H1 (cell line): ENCODE results near the gene KCNJ4. TPM values are rescaled to one million over a fixed set of nuclear protein-coding genes. Genes with fewer than 3 reads are reported as not detected.
A peak's percentile ranks its signal among the peaks of the same experiment; 100 is the strongest.

ENCODE experiments used
- CTCF ChIA-PET: fragments of 300-600 bp; sonication (Branson Sonifier 250); formaldehyde crosslinking; loops from one replicate; lab custom pipeline; 2021; ENCODE audit not compliant: partially characterized antibody; lab: Charles Lee
- POLR2A ChIA-PET: fragments of 300-600 bp; sonication (Branson Sonifier 250); formaldehyde crosslinking; loops from one replicate; lab custom pipeline; 2021; ENCODE audit warnings: inconsistent platforms; ENCODE audit not compliant: partially characterized antibody; lab: Charles Lee
- DNase-seq, 2 experiments: peaks; one replicate each; pipeline versions ENCODE4 v3.0.0 to v3.0.0-alpha.2; 2010 to 2022; ENCODE audit warnings: low spot score in 2 of 2, low read depth in 1 of 2, mixed read lengths in 1 of 2
- FAIRE-seq: peaks from 2 replicates; lab custom pipeline; 2011; peaks lifted over from hg19 to GRCh38; lab: Jason Lieb, UNC
- H2AFZ ChIP-seq: 2 replicates; pipeline ENCODE4 v1.8.1; 2012; ENCODE audit warnings: low read length, inconsistent platforms
- H2AK5ac ChIP-seq: 2 replicates; pipeline ENCODE4 v1.6.1; 2013; ENCODE audit warnings: low read depth, low read length
- H2BK120ac ChIP-seq: replicated peaks from 2 replicates; pipeline ENCODE3; 2013; ENCODE audit warnings: low read depth, low read length, inconsistent platforms
- H2BK12ac ChIP-seq: 2 replicates; pipeline ENCODE4 v1.6.1; 2013; ENCODE audit warnings: low read depth, low read length
- H2BK15ac ChIP-seq: 2 replicates; pipeline ENCODE4 v1.6.1; 2013; ENCODE audit warnings: low read length
- H2BK20ac ChIP-seq: 2 replicates; pipeline ENCODE4 v1.6.1; 2013; ENCODE audit warnings: low read length
- H2BK5ac ChIP-seq: 2 replicates; pipeline ENCODE4 v1.6.1; 2013; ENCODE audit warnings: low read depth, low read length
- H3K14ac ChIP-seq: 2 replicates; pipeline ENCODE4 v1.6.1; 2013; ENCODE audit warnings: inconsistent platforms; ENCODE audit not compliant: insufficient read length
- H3K18ac ChIP-seq: 2 replicates; pipeline ENCODE4 v1.6.1; 2013; ENCODE audit warnings: low read length; ENCODE audit errors: extremely low read depth
- H3K23ac ChIP-seq: 2 replicates; pipeline ENCODE4 v1.6.1; 2013; ENCODE audit warnings: inconsistent platforms; ENCODE audit not compliant: insufficient read length
- H3K23me2 ChIP-seq: 2 replicates; pipeline ENCODE4 v1.6.1; 2013; ENCODE audit warnings: low read depth, low read length
- H3K27ac ChIP-seq: 2 replicates; pipeline ENCODE4 v1.6.1; 2011; ENCODE audit warnings: low read depth, low read length, inconsistent platforms
- H3K27me3 ChIP-seq, 4 experiments: replicated peaks in 1 of 4; 1 replicate in 1 of 4; 2 replicates in 3 of 4; pipeline versions ENCODE4 v1.6.1 to v1.8.1; 2011 to 2013; ENCODE audit warnings: low read length in 3 of 4, mild to moderate bottlenecking in 3 of 4, inconsistent platforms in 2 of 4, mixed read lengths in 2 of 4, moderate library complexity in 1 of 4; ENCODE audit not compliant: control insufficient read depth in 3 of 4, insufficient read depth in 3 of 4; ENCODE audit errors: extremely low read depth in 1 of 4
- H3K36me3 ChIP-seq, 4 experiments: 2 replicates each; pipeline versions ENCODE4 v1.6.1 to v1.8.1; 2011 to 2013; ENCODE audit warnings: mild to moderate bottlenecking in 4 of 4, low read length in 3 of 4, moderate library complexity in 2 of 4, control low read depth in 1 of 4, inconsistent platforms in 1 of 4; ENCODE audit not compliant: insufficient read depth in 4 of 4, control insufficient read depth in 2 of 4
- H3K4ac ChIP-seq: replicated peaks from 2 replicates; pipeline ENCODE3; 2013; ENCODE audit warnings: low read length, low read depth, mixed read lengths, inconsistent platforms; ENCODE audit not compliant: insufficient read length
- H3K4me1 ChIP-seq, 4 experiments: replicated peaks in 1 of 4; 1 replicate in 1 of 4; 2 replicates in 3 of 4; pipeline versions ENCODE4 v1.6.1 to v1.8.1; 2011 to 2013; ENCODE audit warnings: low read length in 3 of 4, inconsistent platforms in 2 of 4, mixed read lengths in 1 of 4; ENCODE audit not compliant: insufficient read depth in 4 of 4, control insufficient read depth in 3 of 4
- H3K4me2 ChIP-seq, 2 experiments: 2 replicates each; pipeline versions ENCODE4 v1.6.1 to v1.8.1; 2011 to 2013; ENCODE audit warnings: low read depth in 2 of 2, low read length in 2 of 2, control low read depth in 1 of 2, inconsistent platforms in 1 of 2, mild to moderate bottlenecking in 1 of 2; ENCODE audit not compliant: insufficient read depth in 1 of 2
- H3K4me3 ChIP-seq, 4 experiments: fragments of 200-600, 300-600 bp in 1 of 4; sonication (generic), shearing (Covaris generic), sonication (Bioruptor Twin) in 1 of 4; 2 replicates each; pipeline versions ENCODE4 v1.5.1 to v1.8.1; 2011 to 2016; ENCODE audit warnings: low read length in 4 of 4, low read depth in 3 of 4, control low read depth in 2 of 4, inconsistent platforms in 2 of 4, mild to moderate bottlenecking in 2 of 4, mixed read lengths in 1 of 4, moderate library complexity in 1 of 4; ENCODE audit not compliant: insufficient read depth in 2 of 4; ENCODE audit errors: extremely low read depth in 1 of 4
- H3K56ac ChIP-seq: replicated peaks from 2 replicates; pipeline ENCODE3; 2013; ENCODE audit warnings: low read depth, mild to moderate bottlenecking, mixed read lengths, low read length, inconsistent platforms; ENCODE audit not compliant: insufficient read length
- H3K79me1 ChIP-seq: 2 replicates; pipeline ENCODE4 v1.6.1; 2013; ENCODE audit warnings: low read depth, low read length, control low read depth
- H3K79me2 ChIP-seq, 2 experiments: 2 replicates each; pipeline versions ENCODE4 v1.6.1 to v1.8.1; 2012 to 2013; ENCODE audit warnings: low read length in 2 of 2, mild to moderate bottlenecking in 2 of 2, inconsistent platforms in 1 of 2; ENCODE audit not compliant: insufficient read depth in 2 of 2, control insufficient read depth in 1 of 2
- H3K9ac ChIP-seq, 4 experiments: replicated peaks in 1 of 4; 1 replicate in 1 of 4; 2 replicates in 3 of 4; pipeline versions ENCODE4 v1.6.1 to v1.8.1; 2011 to 2013; ENCODE audit warnings: low read depth in 3 of 4, low read length in 3 of 4, control low read depth in 2 of 4, mild to moderate bottlenecking in 2 of 4, moderate library complexity in 2 of 4, inconsistent platforms in 1 of 4; ENCODE audit errors: extremely low read depth in 1 of 4
- H3K9me3 ChIP-seq, 2 experiments: 2 replicates each; pipeline versions ENCODE4 v1.6.1 to v1.8.1; 2012 to 2013; ENCODE audit warnings: mild to moderate bottlenecking in 2 of 2, moderate library complexity in 2 of 2, control low read depth in 1 of 2, inconsistent platforms in 1 of 2, low read depth in 1 of 2, low read length in 1 of 2, mixed read lengths in 1 of 2; ENCODE audit not compliant: insufficient read depth in 2 of 2
- H4K20me1 ChIP-seq, 2 experiments: replicated peaks in 1 of 2; 2 replicates each; pipeline versions ENCODE3 to v1.8.1; 2011 to 2013; ENCODE audit warnings: inconsistent platforms in 2 of 2, low read length in 2 of 2, mild to moderate bottlenecking in 1 of 2; ENCODE audit not compliant: insufficient read depth in 2 of 2, control insufficient read depth in 1 of 2
- H4K5ac ChIP-seq: 2 replicates; pipeline ENCODE4 v1.6.1; 2013; ENCODE audit warnings: low read length, low read depth, mixed read lengths, inconsistent platforms; ENCODE audit not compliant: insufficient read length
- H4K8ac ChIP-seq: 2 replicates; pipeline ENCODE4 v1.8.0; 2013; ENCODE audit warnings: mild to moderate bottlenecking, moderate library complexity, low read length, inconsistent platforms; ENCODE audit not compliant: insufficient read depth; ENCODE audit errors: extremely low read depth
- H4K91ac ChIP-seq: replicated peaks from 2 replicates; pipeline ENCODE3; 2013; ENCODE audit warnings: low read length, mixed read lengths, inconsistent platforms; ENCODE audit not compliant: insufficient read length
- CBX8 ChIP-seq: fragments of 300-800, 300-1000 bp; sonication (generic); IDR thresholded peaks from 2 replicates; pipeline ENCODE4 v1.7.1; 2016; ENCODE audit warnings: low read depth, low read length, borderline replicate concordance
- CEBPB ChIP-seq: IDR thresholded peaks from 2 replicates; pipeline ENCODE4 v1.6.1; 2012; ENCODE audit warnings: low read depth, low read length
- CHD1 ChIP-seq: IDR thresholded peaks from 2 replicates; pipeline ENCODE4 v1.6.1; 2012; ENCODE audit warnings: low read depth, low read length, improper control_type of control experiment
- CTBP2 ChIP-seq: IDR thresholded peaks from 2 replicates; pipeline ENCODE4 v1.7.0; 2011; ENCODE audit warnings: borderline replicate concordance, mild to moderate bottlenecking, moderate library complexity, mixed read lengths, low read length; ENCODE audit not compliant: insufficient read depth, insufficient read length
- GTF2F1 ChIP-seq: IDR thresholded peaks from 2 replicates; pipeline ENCODE4 v1.6.1; 2012; ENCODE audit warnings: low read depth, low read length, improper control_type of control experiment, borderline replicate concordance
- HDAC6 ChIP-seq: IDR thresholded peaks from one replicate; pipeline ENCODE4 v1.7.1; 2012; ENCODE audit warnings: low read depth, mild to moderate bottlenecking, inconsistent platforms, low read length, moderate library complexity
- JUN ChIP-seq: IDR thresholded peaks from 2 replicates; pipeline ENCODE4 v1.6.1; 2011; ENCODE audit warnings: low read depth, mild to moderate bottlenecking, improper control_type of control experiment, low read length
- KDM5A ChIP-seq: fragments of 200-600 bp; IDR thresholded peaks from 2 replicates; pipeline ENCODE4 v1.7.1; 2012; ENCODE audit warnings: mild to moderate bottlenecking, low read length, inconsistent platforms, mixed read lengths
- POLR2AphosphoS5 ChIP-seq: IDR thresholded peaks from 2 replicates; pipeline ENCODE4 v1.6.1; 2011; ENCODE audit warnings: low read depth, low read length
- SIRT6 ChIP-seq: IDR thresholded peaks from one replicate; pipeline ENCODE4 v1.7.1; 2012; ENCODE audit warnings: low read length, inconsistent platforms
- SIX5 ChIP-seq: IDR thresholded peaks from 2 replicates; pipeline ENCODE4 v1.6.1; 2011; ENCODE audit warnings: mild to moderate bottlenecking, low read depth, low read length
- TEAD4 ChIP-seq: IDR thresholded peaks from 2 replicates; pipeline ENCODE4 v1.6.1; 2012; ENCODE audit warnings: low read depth, low read length, inconsistent platforms, mixed read lengths
- WGBS, 2 experiments: shearing (Covaris generic) in 1 of 2; methylation state at CpG; one replicate each; pipeline versions ENCODE4 v1.1.6 to v1.1.7; 2013 to 2015; ENCODE audit warnings: low lambda C conversion rate in 2 of 2, mixed read lengths in 2 of 2, inconsistent platforms in 1 of 2, low coverage in 1 of 2, missing lambda C conversion rate in 1 of 2; ENCODE audit not compliant: insufficient replicate concordance in 2 of 2, insufficient coverage in 1 of 2, insufficient read length in 1 of 2; ENCODE audit errors: extremely low coverage in 1 of 2, missing lambda C conversion rate in 1 of 2; 5-methylcytosine and 5-hydroxymethylcytosine counted together
- polyA plus RNA-seq, 7 experiments: library from polyadenylated mRNA; depleted of rRNA in 3 of 7; stranded (reverse) in 5 of 7; unstranded in 2 of 7; fragments of >200 nt in 5 of 7; fragments of 200-250 nt in 2 of 7; gene quantifications; 1 replicate in 5 of 7; 2 replicates in 1 of 7; 4 replicates in 1 of 7; pipeline versions ENCODE4 v1.2.1 to v1.2.3, GENCODE V29; 2011 to 2013; ENCODE audit warnings: missing spikeins in 2 of 7, mixed read lengths in 2 of 7
- total RNA-seq: library from RNA; stranded (reverse); fragmentation: NEBNext Ultra II Directional; extraction: Animal tissue kit (Norgen Biotek cat#: 25700); gene quantifications from 2 replicates; pipeline ENCODE4 v1.2.1, GENCODE V29; 2021
- TF ChIP-seq, protein P1 (sequence below): IDR thresholded peaks from 2 replicates; pipeline ENCODE4 v1.6.1; 2011; ENCODE audit warnings: low read depth, mild to moderate bottlenecking, low read length; ENCODE audit not compliant: insufficient read depth

Gene KCNJ4
- total and polyA plus RNA-seq, 2 of the 8 experiments (the other 6 are each of a cell fraction or from before 2014, with no cell fraction given): 1.4 to 2.2 TPM

DNA sequence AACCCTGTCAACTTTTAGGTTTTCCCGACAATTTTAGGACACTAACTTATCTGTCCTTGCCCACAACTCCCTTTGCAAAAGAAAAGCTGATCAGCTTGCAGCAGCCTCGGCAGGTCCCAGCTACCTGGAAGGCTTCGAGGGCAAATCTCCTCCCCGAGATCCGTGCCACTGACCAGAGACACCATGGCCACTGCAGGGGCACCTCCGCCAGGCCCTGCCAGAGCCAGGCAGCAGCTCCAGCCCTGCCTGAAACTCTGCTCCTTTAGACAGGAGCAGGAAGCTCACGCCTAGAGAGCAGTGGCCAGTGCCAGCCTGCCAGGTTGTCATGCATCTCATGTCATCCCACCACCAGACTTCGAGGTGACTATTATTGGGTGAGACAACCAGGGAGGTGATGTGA lies 21.1 kb downstream of the KCNJ4 start:
- POLR2A ChIA-PET: interaction anchor here (0.9 to 1.9 kb wide), 7 partner anchors 26 to 83 kb away, joined by 3 to 5 read pairs (median 4); no protein-coding TSS in a partner anchor
- Histone ChIP-seq H2BK20ac (no peak overlapping the region), H4K91ac (no peak overlapping the region), H3K4me2 (no peak overlapping the region), H3K4me3 (no peak overlapping the region), H3K18ac (peak overlapping the region; percentile 48; the same call in 1 of the 2 replicates), H3K27me3 (no peaks in the 10 kb centered on the region), H3K79me2 (no peaks in the 10 kb centered on the region), H3K4ac (no peak overlapping the region), H3K36me3 (no peaks in the 10 kb centered on the region), H3K23ac (no peak overlapping the region), H4K8ac (no peak overlapping the region), H3K27ac (no peak overlapping the region), H3K14ac (no peak overlapping the region), H2BK15ac (no peak overlapping the region), H2BK5ac (no peak overlapping the region), H2AFZ (no peak overlapping the region), H3K4me1 (peaks cover 0 to 5% (median 0%) of the 10 kb centered on the region in 4 experiments; a peak in 4 of 7 replicates), H4K20me1 (no peaks in the 10 kb centered on the region), H3K23me2 (no peaks in the 10 kb centered on the region), H3K56ac (no peak overlapping the region), H3K9ac (no peak overlapping the region), H3K9me3 (no peaks in the 10 kb centered on the region), H3K79me1 (no peaks in the 10 kb centered on the region; the same call in 1 of the 2 replicates), H4K5ac (no peak overlapping the region), H2BK120ac (no peak overlapping the region), H2AK5ac (no peak overlapping the region), H2BK12ac (0 out of 2 replicates have a peak overlapping the region, but pooled peaks have one; percentile 27)
- CTCF ChIA-PET: interaction anchor here (1.0 to 7.9 kb wide), 13 partner anchors 10 to 172 kb away, joined by 3 to 78 read pairs (median 4); no protein-coding TSS in a partner anchor
- FAIRE-seq (no peak), DNase-seq (no peak)
- 95% methylated on average over 8 of the region's 8 CpGs; no CpG with 5 or more reads in 1 of the 2 experiments for WGBS, 2 experiments
- TF ChIP-seq SIRT6: no peak
- TF ChIP-seq KDM5A: no peak
- TF ChIP-seq POLR2AphosphoS5: no peak
- TF ChIP-seq, protein P1, sequence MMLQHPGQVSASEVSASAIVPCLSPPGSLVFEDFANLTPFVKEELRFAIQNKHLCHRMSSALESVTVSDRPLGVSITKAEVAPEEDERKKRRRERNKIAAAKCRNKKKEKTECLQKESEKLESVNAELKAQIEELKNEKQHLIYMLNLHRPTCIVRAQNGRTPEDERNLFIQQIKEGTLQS: no peak
- TF ChIP-seq CHD1: no peak
- no peak for TF ChIP-seq JUN
- TF ChIP-seq HDAC6: no peak
- TF ChIP-seq CTBP2: no peak
- no peak for TF ChIP-seq GTF2F1
- TF ChIP-seq TEAD4: no peak
- TF ChIP-seq SIX5: no peak
- TF ChIP-seq CEBPB: no peak
- TF ChIP-seq CBX8: no peak
